ENCODE results near the gene OSMR.

Gene OSMR

GRCh38 chr5:38845526-38846378 lies at the start of gene OSMR (continued):
- TF ChIP-seq PRDM2 (tag by site-specific recombination; IDR thresholded peaks at IDR 0.05; ENCODE audit: borderline replicate concordance), result no peak
- peak; percentile 56; the same call in 1 of the 2 replicates for TF ChIP-seq WT1 (tag by site-specific recombination; IDR thresholded peaks at IDR 0.05)
- no peak for TF ChIP-seq ZNF776 (tag by site-specific recombination; IDR thresholded peaks at IDR 0.05; ENCODE audit: borderline replicate concordance)
- TF ChIP-seq ZNF707 (tag by site-specific recombination; IDR thresholded peaks at IDR 0.05), result no peak
- no peak for TF ChIP-seq ZNF48 (tag by site-specific recombination; IDR thresholded peaks at IDR 0.05)
- no peak for TF ChIP-seq ZNF10 (tag by site-specific recombination; IDR thresholded peaks at IDR 0.05)
- TF ChIP-seq ZNF777 (tag by site-specific recombination; IDR thresholded peaks at IDR 0.05; ENCODE audit: borderline replicate concordance), result no peak
- TF ChIP-seq ZNF311 (tag by site-specific recombination; IDR thresholded peaks at IDR 0.05; ENCODE audit: borderline replicate concordance), result no peak
- peak; percentile 80 for TF ChIP-seq ZBTB17 (tag by site-specific recombination; IDR thresholded peaks at IDR 0.05)
- TF ChIP-seq GLI4 (tag by site-specific recombination; IDR thresholded peaks at IDR 0.05), result no peak
- no peak for TF ChIP-seq ZNF514 (tag by site-specific recombination; IDR thresholded peaks at IDR 0.05)
- TF ChIP-seq ZNF19 (tag by site-specific recombination; IDR thresholded peaks at IDR 0.05; ENCODE audit: low read depth), result no peak
- no peak for TF ChIP-seq ZNF148 (tag by site-specific recombination; IDR thresholded peaks at IDR 0.05; ENCODE audit: borderline replicate concordance)
- TF ChIP-seq ZSCAN5A (tag by site-specific recombination; IDR thresholded peaks at IDR 0.05), result no peak
- TF ChIP-seq MEIS1 (CRISPR knock-in tag; IDR thresholded peaks at IDR 0.05; ENCODE audit: borderline replicate concordance), result no peak
- TF ChIP-seq BCL6B (tag by site-specific recombination; IDR thresholded peaks at IDR 0.05), result no peak
- TF ChIP-seq KLF17 (tag by site-specific recombination; IDR thresholded peaks at IDR 0.05), result peak; percentile 68; the same call in 1 of the 2 replicates
- TF ChIP-seq ZNF341 (tag by site-specific recombination; IDR thresholded peaks at IDR 0.05; ENCODE audit: low read depth), result peak; percentile 91
- TF ChIP-seq HOXC10 (CRISPR knock-in tag; IDR thresholded peaks at IDR 0.05), result no peak
- no peak for TF ChIP-seq RBAK (tag by site-specific recombination; IDR thresholded peaks at IDR 0.05)
- no peak for TF ChIP-seq ZNF202 (tag by site-specific recombination; IDR thresholded peaks at IDR 0.05; ENCODE audit: borderline replicate concordance)
- TF ChIP-seq ZNF426 (tag by site-specific recombination; IDR thresholded peaks at IDR 0.05), result no peak
- TF ChIP-seq ZNF549 (tag by site-specific recombination; IDR thresholded peaks at IDR 0.05), result no peak
- TF ChIP-seq ZNF391 (tag by site-specific recombination; IDR thresholded peaks at IDR 0.05; ENCODE audit: borderline replicate concordance, low read depth), result 0 out of 2 replicates have a peak, but pooled peaks have one; percentile 47
- peak; percentile 98 for TF ChIP-seq GLIS2 (tag by site-specific recombination; IDR thresholded peaks at IDR 0.05)

Data from HEK293 (cell line).